Upper lobe of right lung (tissue), 1 donor: ENCODE measurements around the gene EXD3. TPM values are rescaled to one million over a fixed set of nuclear protein-coding genes. Genes with fewer than 3 reads are reported as not detected.
A peak's percentile ranks its signal among the peaks of the same experiment; 100 is the strongest.

Experiments used
- ATAC-seq: fragments of 200-7000 bp; cut with Tn5 transposase; one replicate; pipeline ENCODE4 v1.9.1; 2020; ENCODE audit warnings: mild to moderate bottlenecking, moderate library complexity
- DNase-seq: peaks from one replicate; pipeline ENCODE4 v3.0.0-alpha.2; 2020
- H3K27ac ChIP-seq: fragments of 200-600 bp; one replicate; pipeline ENCODE4 v1.8.0; 2022
- H3K27me3 ChIP-seq: fragments of 200-600 bp; one replicate; pipeline ENCODE4 v1.8.0; 2022; ENCODE audit warnings: mild to moderate bottlenecking
- H3K36me3 ChIP-seq: fragments of 200-600 bp; one replicate; pipeline ENCODE4 v1.8.0; 2022
- H3K4me1 ChIP-seq: fragments of 200-600 bp; one replicate; pipeline ENCODE4 v1.8.0; 2022
- H3K4me3 ChIP-seq: fragments of 200-600 bp; one replicate; pipeline ENCODE4 v1.8.0; 2022; ENCODE audit warnings: mild to moderate bottlenecking
- H3K9me3 ChIP-seq: fragments of 200-600 bp; one replicate; pipeline ENCODE4 v1.8.0; 2022
- intact Hi-C: fragments of 100-400 bp; cut with DNase I; formaldehyde crosslinking; loops from one replicate; pipeline ENCODE4 v1.11.0; 2022
- total RNA-seq: library from RNA; stranded (reverse); fragmentation: NEBNext Ultra II Directional; extraction: Animal tissue kit (Norgen Biotek cat#: 25700); gene quantifications from one replicate; pipeline ENCODE4 v1.2.1, GENCODE V29; 2021
- TF ChIP-seq, protein P1 (sequence below): fragments of 200-600 bp; IDR thresholded peaks from one replicate; pipeline ENCODE4 v1.8.0; 2022; ENCODE audit warnings: antibody characterized with exemption
- donor health status: DM: no; HTN: yes; CAD: no; lungs with severe emphysema.

EXD3 gene
- total RNA-seq, 1 donor from 2014 or later: 27.3 TPM

DNA sequence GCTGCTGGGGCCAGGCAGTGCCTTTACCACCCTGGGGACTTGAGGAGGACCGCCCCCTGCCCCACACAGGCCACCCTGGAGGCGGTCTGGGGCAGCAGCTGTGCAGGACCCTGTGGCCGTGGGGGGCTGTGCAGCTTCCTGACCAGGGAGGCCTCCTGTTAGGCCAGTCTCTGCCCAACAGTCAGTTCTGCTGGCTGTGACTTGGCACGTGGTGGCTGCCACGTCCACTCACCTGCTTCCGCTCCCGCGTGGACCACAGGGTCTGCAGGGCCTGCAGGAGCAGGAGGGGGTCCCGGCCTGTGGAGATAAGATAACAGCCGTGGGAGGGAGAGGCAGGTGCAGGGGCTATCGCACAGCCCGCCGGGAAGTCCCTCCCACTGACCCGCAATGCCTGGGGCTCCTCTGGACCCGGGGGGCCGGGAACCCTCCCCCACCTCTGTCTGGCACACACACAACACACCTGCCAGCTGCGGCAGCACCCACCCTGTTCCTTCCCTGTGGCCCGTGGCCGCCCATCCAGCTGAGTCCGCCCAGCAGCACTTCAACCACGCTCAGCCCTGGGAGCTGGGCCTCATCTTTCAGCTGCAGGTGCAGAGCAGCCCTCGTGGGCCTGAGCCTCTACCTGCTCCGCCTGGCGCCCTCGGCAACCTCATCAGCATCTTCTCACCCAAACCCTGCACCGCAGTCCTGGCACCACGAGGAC is 39.7 kb downstream of the EXD3 start:
- Histone ChIP-seq H3K36me3 (no peaks in the 10 kb centered on the region), H3K27me3 (no peaks in the 10 kb centered on the region), H3K9me3 (no peaks in the 10 kb centered on the region), H3K4me3 (no peak overlapping the region), H3K27ac (no peak overlapping the region), H3K4me1 (peaks cover 7% of the 10 kb centered on the region)
- intact Hi-C loops: no loop called here
- TF ChIP-seq, protein P1, sequence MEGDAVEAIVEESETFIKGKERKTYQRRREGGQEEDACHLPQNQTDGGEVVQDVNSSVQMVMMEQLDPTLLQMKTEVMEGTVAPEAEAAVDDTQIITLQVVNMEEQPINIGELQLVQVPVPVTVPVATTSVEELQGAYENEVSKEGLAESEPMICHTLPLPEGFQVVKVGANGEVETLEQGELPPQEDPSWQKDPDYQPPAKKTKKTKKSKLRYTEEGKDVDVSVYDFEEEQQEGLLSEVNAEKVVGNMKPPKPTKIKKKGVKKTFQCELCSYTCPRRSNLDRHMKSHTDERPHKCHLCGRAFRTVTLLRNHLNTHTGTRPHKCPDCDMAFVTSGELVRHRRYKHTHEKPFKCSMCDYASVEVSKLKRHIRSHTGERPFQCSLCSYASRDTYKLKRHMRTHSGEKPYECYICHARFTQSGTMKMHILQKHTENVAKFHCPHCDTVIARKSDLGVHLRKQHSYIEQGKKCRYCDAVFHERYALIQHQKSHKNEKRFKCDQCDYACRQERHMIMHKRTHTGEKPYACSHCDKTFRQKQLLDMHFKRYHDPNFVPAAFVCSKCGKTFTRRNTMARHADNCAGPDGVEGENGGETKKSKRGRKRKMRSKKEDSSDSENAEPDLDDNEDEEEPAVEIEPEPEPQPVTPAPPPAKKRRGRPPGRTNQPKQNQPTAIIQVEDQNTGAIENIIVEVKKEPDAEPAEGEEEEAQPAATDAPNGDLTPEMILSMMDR: no peak
- ATAC-seq: peak; percentile 3
- peak; percentile 60 for DNase-seq

DNA sequence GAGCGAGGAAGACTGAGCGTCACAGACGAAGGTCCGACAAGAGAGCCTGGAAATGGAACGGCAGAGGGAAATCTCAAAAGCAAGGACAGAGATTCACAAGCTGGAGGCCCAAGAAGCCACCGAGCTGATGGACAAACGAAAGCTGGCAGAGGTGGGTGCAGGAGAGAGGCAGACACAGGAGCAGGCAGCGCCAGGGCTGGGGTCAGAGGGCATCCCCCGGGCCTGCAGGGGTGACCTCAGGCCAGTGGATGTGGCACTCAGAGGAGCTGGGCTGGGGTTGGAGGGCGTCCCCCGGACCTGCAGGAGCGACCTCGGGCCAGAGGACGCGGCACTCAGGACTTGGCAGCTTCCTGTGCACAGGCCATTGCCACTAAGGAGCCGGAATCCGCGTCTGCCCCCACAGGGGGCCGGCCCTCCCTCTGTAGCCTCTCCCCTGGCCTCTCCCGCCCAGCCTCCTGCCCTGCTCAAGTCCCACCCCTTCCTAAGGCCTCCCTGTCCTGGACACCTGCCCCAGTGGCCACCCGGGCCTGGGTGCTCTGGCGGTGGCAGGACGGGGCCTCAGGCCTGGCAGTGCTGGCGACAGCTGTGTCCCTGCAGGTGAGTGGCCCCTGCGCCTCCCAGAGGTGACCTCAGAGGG is 40.4 kb downstream of the EXD3 start:
- no peak overlapping the region for H3K27ac ChIP-seq
- no peak overlapping the region for H3K4me3 ChIP-seq
- TF ChIP-seq, protein P1: no peak
- H3K9me3 ChIP-seq: no peaks in the 10 kb centered on the region
- DNase-seq (peak; percentile 60), ATAC-seq (peak; percentile 33)
- intact Hi-C loops: no loop called here
- no peaks in the 10 kb centered on the region for H3K27me3 ChIP-seq
- no peaks in the 10 kb centered on the region for H3K36me3 ChIP-seq
- H3K4me1 ChIP-seq: peaks cover 2% of the 10 kb centered on the region

DNA sequence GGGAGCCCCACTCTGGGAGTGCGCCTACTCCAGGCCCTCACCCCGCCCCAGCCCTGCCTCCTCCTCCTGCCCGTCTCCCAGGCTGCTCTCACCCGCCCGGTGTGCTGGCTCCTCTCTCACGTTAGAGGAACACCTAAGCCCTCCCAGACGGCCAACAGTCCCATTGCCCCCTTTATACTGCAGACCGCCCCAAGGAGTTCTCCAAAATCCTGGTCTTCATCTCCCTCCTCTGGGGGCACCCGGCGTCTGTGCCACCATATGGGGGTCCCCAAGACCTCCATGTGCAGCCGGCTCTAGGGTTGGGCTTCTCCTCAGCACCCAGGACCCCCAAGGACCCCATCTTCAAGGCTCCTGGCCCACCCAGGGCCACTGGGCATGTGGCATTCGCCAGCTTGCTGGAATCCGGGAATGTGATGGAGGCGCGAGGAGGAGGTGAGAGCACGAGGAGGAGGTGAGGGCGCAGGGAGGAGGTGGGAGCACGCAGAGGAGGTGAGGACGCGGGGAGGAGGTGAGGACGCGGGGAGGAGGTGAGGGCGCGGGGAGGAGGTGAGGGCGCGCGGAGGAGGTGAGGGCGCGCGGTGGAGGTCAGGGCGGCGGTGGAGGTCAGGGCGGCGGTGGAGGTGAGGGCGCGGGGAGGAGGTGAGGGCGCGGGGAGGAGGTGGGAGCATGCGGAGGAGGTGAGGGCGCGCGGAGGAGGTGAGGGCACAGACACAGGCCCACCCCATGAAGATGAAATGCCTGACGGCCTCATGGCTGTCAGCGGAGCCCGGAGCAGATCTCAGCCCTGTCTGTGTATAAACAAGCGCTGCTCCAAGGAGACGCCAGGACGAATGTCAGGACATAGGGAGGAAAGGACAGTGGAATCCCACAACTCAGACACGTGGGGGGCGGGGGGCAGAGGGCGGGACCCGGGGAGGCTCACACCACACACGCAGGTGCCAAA is 41.2 kb downstream of the EXD3 start:
- H3K4me1 ChIP-seq: no peaks in the 10 kb centered on the region
- TF ChIP-seq, protein P1: no peak
- intact Hi-C loops: no loop called here
- H3K4me3 ChIP-seq: no peak overlapping the region
- ATAC-seq (no peak), DNase-seq (peak; percentile 53)
- H3K9me3 ChIP-seq: no peaks in the 10 kb centered on the region
- no peaks in the 10 kb centered on the region for H3K36me3 ChIP-seq
- H3K27ac ChIP-seq: no peak overlapping the region
- H3K27me3 ChIP-seq: no peaks in the 10 kb centered on the region

DNA sequence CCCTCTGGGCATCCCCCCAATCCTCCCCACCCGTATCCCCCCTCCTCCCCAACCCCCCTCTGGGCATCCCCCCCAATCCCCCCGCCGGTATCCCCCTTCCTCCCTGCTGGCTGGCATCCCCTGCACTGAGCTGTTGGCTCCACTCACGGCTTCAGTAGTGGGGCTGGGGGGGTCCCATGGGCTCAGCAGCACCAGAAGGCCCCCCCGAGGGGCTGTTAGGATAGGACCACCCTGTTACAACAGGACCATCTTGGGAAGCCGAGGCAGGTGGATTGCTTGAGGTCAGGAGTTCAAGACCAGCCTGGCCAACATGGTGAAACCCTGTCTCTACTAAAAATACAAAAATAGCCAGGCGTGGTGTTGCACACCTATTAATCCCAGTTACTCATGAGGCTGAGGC is 42.4 kb downstream of the EXD3 start:
- no peak overlapping the region for H3K4me3 ChIP-seq
- TF ChIP-seq, protein P1: no peak
- DNase-seq: no peak
- no peaks in the 10 kb centered on the region for H3K36me3 ChIP-seq
- ATAC-seq: no peak
- no peak overlapping the region for H3K27ac ChIP-seq
- H3K9me3 ChIP-seq: no peaks in the 10 kb centered on the region
- H3K27me3 ChIP-seq: no peaks in the 10 kb centered on the region
- H3K4me1 ChIP-seq: no peaks in the 10 kb centered on the region
- intact Hi-C loops: no loop called here

DNA sequence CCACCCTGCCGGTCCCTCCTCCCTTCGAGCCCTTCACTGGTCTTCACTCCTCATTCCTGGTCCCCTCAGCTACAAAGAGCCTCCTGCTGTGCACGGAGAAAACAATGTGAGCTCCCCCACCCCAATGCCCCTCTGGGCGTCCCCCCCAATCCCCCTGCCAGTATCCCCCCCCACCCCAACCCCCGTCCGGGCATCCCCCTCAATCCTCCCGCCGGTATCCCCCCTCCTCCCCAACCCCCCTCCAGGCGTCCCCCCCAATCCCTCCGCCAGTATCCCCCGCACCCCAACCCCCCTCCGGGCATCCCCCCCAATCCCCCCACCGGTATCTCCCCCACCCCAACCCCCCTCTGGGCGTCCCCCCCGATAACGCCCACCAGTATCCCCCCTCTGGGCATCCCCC is 42.8 kb downstream of the EXD3 start:
- intact Hi-C loops: no loop called here
- TF ChIP-seq, protein P1: no peak
- ATAC-seq (no peak), DNase-seq (no peak)
- H3K9me3 ChIP-seq: no peaks in the 10 kb centered on the region
- no peaks in the 10 kb centered on the region for H3K4me1 ChIP-seq
- H3K27me3 ChIP-seq: no peaks in the 10 kb centered on the region
- H3K36me3 ChIP-seq: no peaks in the 10 kb centered on the region
- no peak overlapping the region for H3K27ac ChIP-seq
- H3K4me3 ChIP-seq: no peak overlapping the region
